Measurements from ENCODE around the gene DERL2. TPM values are rescaled to one million over a fixed set of nuclear protein-coding genes. Genes with fewer than 3 reads are reported as not detected.

Gene DERL2
- total and polyA plus RNA-seq, 2 of the 4 experiments (the other 2 are of a cell fraction) = 27.4 to 44.2 TPM

GRCh38 chr17:5492970-5493369, 7.0 kb upstream of the DERL2 start:
- H3K23ac ChIP-seq (ENCODE audit: low read depth, low read length) = no peak overlapping the region
- no CpG with 5 or more reads among the region's 2 CpGs for WGBS, 2 experiments (ENCODE audit: extremely low coverage in 2 of 2, insufficient read length in 1 of 2)
- H2BK15ac ChIP-seq (ENCODE audit: low read depth, low read length) = no peak overlapping the region
- no peak overlapping the region for H4K91ac ChIP-seq (ENCODE audit: insufficient read depth, low read depth, low read length)
- BruUV-seq (replicated peaks) = no TSS peak
- no peak for ATAC-seq (ENCODE audit: low read depth)
- dilution Hi-C loops (cut with HindIII; ENCODE audit: low sequenced_read_pairs, unreplicated experiment) = no loop called here
- no peak overlapping the region for H3K4ac ChIP-seq (ENCODE audit: low read depth, low read length)
- H2AK9ac ChIP-seq (replicated peaks; ENCODE audit: low read depth, low read length, poor library complexity) = no peak overlapping the region
- H3K27me3 ChIP-seq (ENCODE audit: control insufficient read depth, insufficient read depth, low read length) = no peaks in the 10 kb centered on the region
- no peak overlapping the region for H2BK120ac ChIP-seq (ENCODE audit: low read depth, low read length)
- DNase-seq = no peak
- no peak overlapping the region for H2AK5ac ChIP-seq (ENCODE audit: low read depth, low read length)
- no peak overlapping the region for H4K8ac ChIP-seq (ENCODE audit: low read depth in 2 of 2, low read length in 2 of 2)
- H2AFZ ChIP-seq (replicated peaks; ENCODE audit: low read length, poor library complexity) = no peak overlapping the region
- no peak overlapping the region for H2BK5ac ChIP-seq (ENCODE audit: low read depth, low read length, poor library complexity, severe bottlenecking)
- no peak overlapping the region for H3K9ac ChIP-seq (ENCODE audit: low read depth, low read length)
- no peak overlapping the region for H3K56ac ChIP-seq (ENCODE audit: extremely low read depth, insufficient read depth, low read length)
- in situ Hi-C loops (cut with MboI; ENCODE audit: low sequenced_read_pairs) = no loop called here
- no peaks in the 10 kb centered on the region for H3K4me1 ChIP-seq (ENCODE audit: control insufficient read depth, insufficient read depth, low read length)
- H3K27ac ChIP-seq (ENCODE audit: insufficient read depth, low read length) = no peak overlapping the region
- H3K9me1 ChIP-seq (ENCODE audit: insufficient read depth, low read length) = no peaks in the 10 kb centered on the region
- no peak overlapping the region for H3K4me2 ChIP-seq (ENCODE audit: low read depth, low read length)
- peaks cover 6% of the 10 kb centered on the region for H3K36me3 ChIP-seq (ENCODE audit: control insufficient read depth, insufficient read depth, low read length)
- peaks cover 16 to 19% of the 10 kb centered on the region in 2 experiments; a peak in 3 of 4 replicates for H3K79me1 ChIP-seq (ENCODE audit: low read depth in 1 of 2, low read length in 2 of 2)
- ChIA-PET CTCF (no interaction called here), POLR2A (ENCODE audit: unreplicated experiment) (no interaction called here)
- peaks cover 2% of the 10 kb centered on the region; the same call in 1 of the 2 replicates for H3K9me3 ChIP-seq (ENCODE audit: control insufficient read depth, insufficient read depth, low read length)
- no peak overlapping the region for H4K5ac ChIP-seq (ENCODE audit: low read depth, low read length)
- intact Hi-C loops (cut with micrococcal nuclease) = no loop called here
- H2BK20ac ChIP-seq (ENCODE audit: low read depth, low read length) = no peak overlapping the region
- no peaks in the 10 kb centered on the region; the same call in 1 of the 2 replicates for H4K20me1 ChIP-seq (ENCODE audit: insufficient read depth, low read length)
- H3K18ac ChIP-seq (ENCODE audit: low read depth, low read length) = no peak overlapping the region
- no peak overlapping the region for H3K14ac ChIP-seq (replicated peaks; ENCODE audit: low read depth, low read length)
- no peak overlapping the region for H3K4me3 ChIP-seq (ENCODE audit: insufficient read depth, low read depth, low read length)
- TF ChIP-seq CEBPB (IDR thresholded peaks at IDR 0.05; ENCODE audit: low read depth, low read length) (no peak), BHLHE40 (IDR thresholded peaks at IDR 0.05; ENCODE audit: low read depth, low read length) (no peak), RAD21 (IDR thresholded peaks at IDR 0.05; ENCODE audit: low read length) (no peak), POLR2A (IDR thresholded peaks at IDR 0.05; ENCODE audit: low read depth, low read length) (no peak), USF2 (IDR thresholded peaks at IDR 0.05; ENCODE audit: low read depth, low read length) (no peak), MAFK (IDR thresholded peaks at IDR 0.05; ENCODE audit: low read depth, low read length) (no peak), ELK1 (IDR thresholded peaks at IDR 0.05; ENCODE audit: borderline replicate concordance, low read depth, low read length) (no peak), MXI1 (IDR thresholded peaks at IDR 0.05; ENCODE audit: borderline replicate concordance, low read depth, low read length) (no peak), CHD1 (IDR thresholded peaks at IDR 0.05; ENCODE audit: low read depth, low read length) (no peak), CTCF (conservative IDR thresholded peaks at IDR 0.05; ENCODE audit: low read depth, low read length) (no peak), SMC3 (IDR thresholded peaks at IDR 0.05; ENCODE audit: low read depth, low read length) (no peak), RCOR1 (IDR thresholded peaks at IDR 0.05; ENCODE audit: insufficient replicate concordance, low read length) (no peak), NFE2L2 (IDR thresholded peaks at IDR 0.05; ENCODE audit: low read depth, low read length) (no peak), MAZ (IDR thresholded peaks at IDR 0.05; ENCODE audit: borderline replicate concordance, low read depth, low read length) (no peak), FOS (IDR thresholded peaks at IDR 0.05; ENCODE audit: low read depth, low read length) (no peak), RFX5 (IDR thresholded peaks at IDR 0.05; ENCODE audit: low read depth, low read length) (no peak)

Data from IMR-90 (cell line).